ENCODE data around the gene ABCB4. TPM values are rescaled to one million over a fixed set of nuclear protein-coding genes. Genes with fewer than 3 reads are reported as not detected.
"Not testable (repeated sequence)": the region's sequence is repeated elsewhere in the genome, so short reads cannot be mapped to it uniquely, and the experiment has no call there.

Gene ABCB4
- total RNA-seq, 2 experiments from 2014 or later: 0.14 TPM; not detected in 1

DNA sequence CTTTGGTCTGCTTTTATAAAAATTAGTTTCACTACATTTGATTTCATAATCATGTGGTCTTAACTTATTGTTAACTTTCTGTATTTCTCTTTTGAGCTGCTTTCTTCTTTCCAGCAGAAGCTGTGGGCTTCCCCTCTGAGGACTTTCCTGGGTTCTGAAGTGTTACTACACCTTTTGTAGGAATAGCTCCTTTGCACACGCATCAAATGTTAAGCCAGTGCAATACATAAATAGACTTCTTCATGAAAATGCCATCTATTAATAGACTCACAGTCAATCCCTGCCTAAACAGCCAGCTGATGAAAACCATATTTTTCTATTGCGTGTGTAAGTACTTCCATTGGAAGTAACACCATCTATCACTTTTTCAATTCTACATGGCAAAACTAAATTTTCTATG, 1.5 kb downstream of the ABCB4 start:
- Mint-ChIP-seq H3K27ac (no peak overlapping the region), H3K4me1 (ENCODE audit: low read depth) (peaks cover 12% of the 10 kb centered on the region), H3K9me3 (no peaks in the 10 kb centered on the region), H3K4me3 (no peak overlapping the region), H3K27me3 (peaks cover 47% of the 10 kb centered on the region), H3K36me3 (ENCODE audit: low read depth) (no peaks in the 10 kb centered on the region)
- DNase-seq (no peak), ATAC-seq (no peak)
- ChIA-PET POLR2A (no interaction called here), CTCF (no interaction called here)
- TF ChIP-seq, protein P1, sequence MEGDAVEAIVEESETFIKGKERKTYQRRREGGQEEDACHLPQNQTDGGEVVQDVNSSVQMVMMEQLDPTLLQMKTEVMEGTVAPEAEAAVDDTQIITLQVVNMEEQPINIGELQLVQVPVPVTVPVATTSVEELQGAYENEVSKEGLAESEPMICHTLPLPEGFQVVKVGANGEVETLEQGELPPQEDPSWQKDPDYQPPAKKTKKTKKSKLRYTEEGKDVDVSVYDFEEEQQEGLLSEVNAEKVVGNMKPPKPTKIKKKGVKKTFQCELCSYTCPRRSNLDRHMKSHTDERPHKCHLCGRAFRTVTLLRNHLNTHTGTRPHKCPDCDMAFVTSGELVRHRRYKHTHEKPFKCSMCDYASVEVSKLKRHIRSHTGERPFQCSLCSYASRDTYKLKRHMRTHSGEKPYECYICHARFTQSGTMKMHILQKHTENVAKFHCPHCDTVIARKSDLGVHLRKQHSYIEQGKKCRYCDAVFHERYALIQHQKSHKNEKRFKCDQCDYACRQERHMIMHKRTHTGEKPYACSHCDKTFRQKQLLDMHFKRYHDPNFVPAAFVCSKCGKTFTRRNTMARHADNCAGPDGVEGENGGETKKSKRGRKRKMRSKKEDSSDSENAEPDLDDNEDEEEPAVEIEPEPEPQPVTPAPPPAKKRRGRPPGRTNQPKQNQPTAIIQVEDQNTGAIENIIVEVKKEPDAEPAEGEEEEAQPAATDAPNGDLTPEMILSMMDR (IDR thresholded peaks at IDR 0.05): no peak
- intact Hi-C loops (cut with micrococcal nuclease): no loop called here

DNA sequence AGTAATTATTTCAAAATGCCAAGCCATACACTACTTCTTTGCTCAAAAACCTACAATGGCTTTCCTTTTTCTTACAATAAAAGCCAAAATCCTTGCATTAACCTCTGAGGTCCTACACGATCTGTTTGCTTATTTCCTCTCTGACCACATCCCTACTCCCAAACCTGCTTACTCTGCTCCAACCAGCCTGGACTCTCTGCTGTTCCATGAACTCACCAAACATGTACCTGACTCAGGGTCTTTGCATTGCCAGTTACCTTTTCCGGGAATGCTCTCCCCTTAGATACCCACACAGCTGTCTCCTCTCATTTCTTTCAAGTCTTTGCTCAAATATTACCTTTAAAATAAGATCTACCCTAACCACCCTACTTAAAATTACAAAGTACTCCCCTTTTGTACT, 2.3 kb downstream of the ABCB4 start:
- H3K27me3 Mint-ChIP-seq: peaks cover 47% of the 10 kb centered on the region
- CTCF ChIA-PET: no interaction called here

DNA sequence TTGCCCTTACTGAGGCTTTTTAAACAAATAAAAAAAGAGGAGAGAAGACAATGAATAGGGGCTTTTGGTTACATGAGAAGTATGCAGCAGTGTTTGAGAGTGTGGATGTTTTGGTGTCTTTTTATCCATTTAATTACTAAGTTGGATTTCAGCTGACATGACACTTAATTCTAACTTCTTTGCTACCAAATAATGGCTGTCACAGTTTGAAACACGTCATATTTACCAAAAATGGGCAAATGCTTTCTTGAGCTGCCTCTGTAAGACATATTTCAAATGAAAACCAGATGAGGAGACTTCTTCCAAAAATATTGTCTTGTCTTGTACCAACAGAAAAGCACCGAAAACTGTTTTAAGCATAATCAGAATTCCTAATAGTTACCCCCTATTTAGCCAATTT, 4.0 kb downstream of the ABCB4 start:
- Mint-ChIP-seq H3K27ac (no peak overlapping the region), H3K4me3 (no peak overlapping the region), H3K9me3 (no peaks in the 10 kb centered on the region), H3K36me3 (ENCODE audit: low read depth) (no peaks in the 10 kb centered on the region), H3K27me3 (peaks cover 37% of the 10 kb centered on the region), H3K4me1 (ENCODE audit: low read depth) (peaks cover 12% of the 10 kb centered on the region)
- no peak for ATAC-seq
- DNase-seq: no peak
- intact Hi-C loops (cut with micrococcal nuclease): no loop called here
- TF ChIP-seq, protein P1 (IDR thresholded peaks at IDR 0.05): no peak
- ChIA-PET POLR2A (no interaction called here), CTCF (interaction anchor here (0.9 kb wide), 1 partner anchor 10 kb away, joined by 3 read pairs; no protein-coding TSS in a partner anchor)

More for the DNA sequence above, 2.3 kb downstream of the ABCB4 start:
- Mint-ChIP-seq H3K4me1 (ENCODE audit: low read depth) (peaks cover 12% of the 10 kb centered on the region), H3K27ac (no peak overlapping the region), H3K9me3 (no peaks in the 10 kb centered on the region), H3K4me3 (no peak overlapping the region), H3K36me3 (ENCODE audit: low read depth) (no peaks in the 10 kb centered on the region)
- POLR2A ChIA-PET: no interaction called here
- DNase-seq (no peak), ATAC-seq (no peak)
- intact Hi-C loops (cut with micrococcal nuclease): no loop called here
- TF ChIP-seq, protein P1 (IDR thresholded peaks at IDR 0.05): no peak

DNA sequence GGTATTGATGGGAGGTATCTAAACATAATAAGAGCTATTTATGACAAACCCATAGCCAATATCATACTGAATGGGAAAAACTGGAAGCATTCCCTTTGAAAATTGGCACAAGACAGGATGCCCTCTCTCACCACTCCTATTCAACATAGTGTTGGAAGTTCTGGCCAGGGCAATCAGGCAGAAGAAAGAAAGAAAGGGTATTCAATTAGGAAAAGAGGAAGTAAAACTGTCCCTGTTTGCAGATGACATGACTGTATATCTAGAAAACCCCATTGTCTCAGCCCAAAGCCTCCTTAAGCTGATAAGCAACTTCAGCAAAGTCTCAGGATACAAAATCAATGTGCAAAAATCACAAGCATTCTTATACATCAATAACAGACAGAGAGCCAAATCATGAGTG, 6.3 kb downstream of the ABCB4 start:
- CTCF ChIA-PET; H3K9me3 Mint-ChIP-seq; H3K4me1 Mint-ChIP-seq (ENCODE audit: low read depth); intact Hi-C loops (cut with micrococcal nuclease); ATAC-seq; H3K4me3 Mint-ChIP-seq; H3K27ac Mint-ChIP-seq; H3K36me3 Mint-ChIP-seq (ENCODE audit: low read depth); POLR2A ChIA-PET; DNase-seq: not testable (repeated sequence)
- H3K27me3 Mint-ChIP-seq: peaks cover 28% of the 10 kb centered on the region

DNA sequence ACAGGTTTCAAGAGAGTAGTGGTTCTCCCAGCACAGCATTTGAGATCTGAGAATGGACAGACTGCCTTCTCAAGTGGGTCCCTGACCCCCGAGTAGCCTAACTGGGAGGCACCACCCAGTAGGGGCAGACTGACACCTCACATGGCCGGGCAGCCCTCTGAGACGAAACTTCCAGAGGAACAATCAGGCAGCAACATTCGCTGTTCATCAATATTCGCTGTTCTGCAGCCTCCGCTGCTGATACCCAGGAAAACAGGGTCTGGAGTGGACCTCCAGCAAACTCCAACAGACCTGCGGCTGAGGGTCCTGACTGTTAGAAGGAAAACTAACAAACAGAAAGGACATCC, 10.0 kb downstream of the ABCB4 start:
- H3K27ac Mint-ChIP-seq; H3K9me3 Mint-ChIP-seq; intact Hi-C loops (cut with micrococcal nuclease): not testable (repeated sequence)

DNA sequence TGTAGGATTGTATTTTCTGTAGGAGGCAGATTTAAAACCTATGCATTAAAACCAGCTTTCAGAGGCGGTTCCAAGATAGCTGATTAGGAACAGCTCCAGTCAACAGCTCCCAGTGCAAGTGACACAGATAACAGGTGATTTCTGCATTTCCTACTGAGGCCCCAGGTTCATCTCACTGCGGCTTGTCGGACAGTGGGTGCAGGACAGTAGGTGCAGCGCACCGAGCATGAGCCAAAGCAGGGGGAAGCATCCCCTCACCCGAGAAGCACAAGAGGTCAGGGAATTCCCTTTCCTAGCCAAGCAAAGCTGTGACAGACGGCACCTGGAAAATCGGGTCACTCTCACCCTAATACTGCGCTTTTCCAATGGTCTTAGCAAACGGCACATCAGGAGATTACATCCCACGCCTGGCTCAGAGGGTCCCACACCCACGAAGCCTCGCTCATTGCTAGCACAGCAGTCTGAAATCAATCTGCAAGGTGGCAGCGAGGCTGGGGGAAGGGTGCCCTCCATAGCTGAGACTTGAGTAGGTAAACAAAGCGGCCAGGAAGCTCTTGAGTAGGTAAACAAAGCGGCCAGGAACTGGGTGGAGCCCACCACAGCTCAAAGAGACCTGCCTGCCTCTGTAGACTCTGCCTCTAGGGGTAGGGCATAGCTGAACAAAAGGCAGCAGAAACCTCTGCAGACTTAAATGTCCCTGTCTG, 10.5 kb downstream of the ABCB4 start:
- DNase-seq; H3K36me3 Mint-ChIP-seq (ENCODE audit: low read depth); H3K27ac Mint-ChIP-seq; ATAC-seq; POLR2A ChIA-PET; H3K9me3 Mint-ChIP-seq; H3K4me1 Mint-ChIP-seq (ENCODE audit: low read depth); H3K4me3 Mint-ChIP-seq; intact Hi-C loops (cut with micrococcal nuclease): not testable (repeated sequence)
- H3K27me3 Mint-ChIP-seq: peaks cover 16% of the 10 kb centered on the region
- CTCF ChIA-PET: interaction anchor here (0.5 kb wide), 1 partner anchor 103 kb away, joined by 3 read pairs; no protein-coding TSS in a partner anchor

More for the DNA sequence above, 10.0 kb downstream of the ABCB4 start:
- CTCF ChIA-PET; H3K36me3 Mint-ChIP-seq (ENCODE audit: low read depth); POLR2A ChIA-PET; H3K4me3 Mint-ChIP-seq; DNase-seq; H3K4me1 Mint-ChIP-seq (ENCODE audit: low read depth); ATAC-seq: not testable (repeated sequence)
- peaks cover 17% of the 10 kb centered on the region for H3K27me3 Mint-ChIP-seq
